GM12878 (cell line): ENCODE data around the gene PPP1R12A. TPM values are rescaled to one million over a fixed set of nuclear protein-coding genes. Genes with fewer than 3 reads are reported as not detected.

Experiments used
- ATAC-seq: fragments of 200-7000 bp; cut with Tn5 transposase; 3 replicates; pipeline ENCODE4 v1.9.1; 2020; ENCODE audit warnings: mild to moderate bottlenecking, moderate library complexity
- BruUV-seq: library from RNA; stranded (reverse); fragments of 400-500 nt; replicated peaks from 2 replicates; lab custom pipeline; 2021; lab: Mats Ljungman, UMichigan
- CTCF ChIA-PET: fragments of 300-600 bp; sonication (Branson Sonifier 250); formaldehyde crosslinking; extraction: SDS; loops from one replicate; lab custom pipeline; 2021; ENCODE audit warnings: inconsistent platforms; lab: Yijun Ruan, JAX
- POLR2A ChIA-PET: fragments of 350-600 bp; formaldehyde crosslinking; extraction: SDS; loops from one replicate; lab custom pipeline; 2021; ENCODE audit warnings: inconsistent platforms; lab: Charles Lee
- RAD21 ChIA-PET: fragments of 300-600 bp; sonication (Branson Sonifier 250); formaldehyde crosslinking; loops from one replicate; lab custom pipeline; 2023; ENCODE audit warnings: antibody characterized with exemption; ENCODE audit not compliant: unreplicated experiment; lab: Charles Lee
- SMC1A ChIA-PET: fragments of 300-600 bp; sonication (Branson Sonifier 250); formaldehyde crosslinking; loops from one replicate; lab custom pipeline; 2023; ENCODE audit not compliant: unreplicated experiment, uncharacterized antibody; lab: Charles Lee
- DNase-seq: peaks from one replicate; pipeline ENCODE4 v3.0.0-alpha.2; 2011; ENCODE audit warnings: low read depth, low spot score
- FAIRE-seq: peaks from 3 replicates; lab custom pipeline; 2011; peaks lifted over from hg19 to GRCh38; lab: Jason Lieb, UNC
- H2AFZ ChIP-seq: 2 replicates; pipeline ENCODE4 v1.6.0; 2011; ENCODE audit warnings: low read depth, low read length, control low read depth; ENCODE audit not compliant: control insufficient read depth
- H3K27ac ChIP-seq: 2 replicates; pipeline ENCODE4 v1.5.1; 2011; ENCODE audit warnings: control low read depth; ENCODE audit not compliant: control insufficient read depth, insufficient read depth
- H3K27me3 ChIP-seq, 2 experiments: replicated peaks in 1 of 2; 2 replicates each; pipeline versions ENCODE4 v1.6.0 to v1.6.1; 2011; ENCODE audit warnings: low read length in 1 of 2; ENCODE audit not compliant: control insufficient read depth in 2 of 2, insufficient read depth in 2 of 2
- H3K36me3 ChIP-seq, 2 experiments: 2 replicates each; pipeline ENCODE4 v1.5.1; 2011; ENCODE audit warnings: low read length in 1 of 2; ENCODE audit not compliant: control insufficient read depth in 2 of 2, insufficient read depth in 2 of 2
- H3K4me1 ChIP-seq: 2 replicates; pipeline ENCODE4 v1.6.1; 2011; ENCODE audit warnings: mild to moderate bottlenecking, low read length, moderate library complexity, mixed read lengths; ENCODE audit not compliant: control insufficient read depth, insufficient read depth
- H3K4me2 ChIP-seq: 2 replicates; pipeline ENCODE4 v1.6.0; 2011; ENCODE audit warnings: control low read depth; ENCODE audit not compliant: control insufficient read depth, insufficient read depth
- H3K4me3 ChIP-seq: fragments of 200-600 bp; sonication (generic); 2 replicates; pipeline ENCODE4 v1.5.1; 2016
- H3K79me2 ChIP-seq: 2 replicates; pipeline ENCODE4 v1.6.0; 2011; ENCODE audit warnings: low read length; ENCODE audit not compliant: control insufficient read depth, insufficient read depth
- H3K9ac ChIP-seq: 2 replicates; pipeline ENCODE4 v1.8.0; 2011; ENCODE audit warnings: low read length, control low read depth, mixed read lengths; ENCODE audit not compliant: control insufficient read depth, insufficient read depth
- H3K9me3 ChIP-seq: replicated peaks from 3 replicates; pipeline ENCODE4 v1.5.1; 2011; ENCODE audit warnings: mild to moderate bottlenecking, low read length; ENCODE audit not compliant: control insufficient read depth, insufficient read depth
- H4K20me1 ChIP-seq: 2 replicates; pipeline ENCODE4 v1.6.0; 2011; ENCODE audit not compliant: control insufficient read depth, insufficient read depth
- ELK1 ChIP-seq: IDR thresholded peaks from 2 replicates; pipeline ENCODE4 v1.6.1; 2012; ENCODE audit warnings: low read depth, low read length, improper control_type of control experiment
- HDAC6 ChIP-seq: fragments of 200-600 bp; sonication (generic); IDR thresholded peaks from one replicate; pipeline ENCODE4 v1.8.0; 2017; ENCODE audit warnings: antibody characterized with exemption; ENCODE audit not compliant: unreplicated experiment
- MLLT1 ChIP-seq: fragments of 450-650 bp; IDR thresholded peaks from 2 replicates; pipeline ENCODE4 v1.6.1; 2016; ENCODE audit warnings: mild to moderate bottlenecking
- NFIC ChIP-seq: IDR thresholded peaks from 2 replicates; pipeline ENCODE4 v1.6.1; 2012; ENCODE audit warnings: low read depth, mild to moderate bottlenecking, inconsistent platforms, low read length, moderate library complexity
- NFYA ChIP-seq: IDR thresholded peaks from 2 replicates; pipeline ENCODE4 v1.6.1; 2011; ENCODE audit warnings: low read depth, mild to moderate bottlenecking, low read length, improper control_type of control experiment, borderline replicate concordance
- NR2C1 ChIP-seq: fragments of 450-650 bp; IDR thresholded peaks from 2 replicates; pipeline ENCODE4 v1.6.1; 2017; ENCODE audit warnings: antibody characterized with exemption, mild to moderate bottlenecking, moderate library complexity
- PBX3 ChIP-seq: IDR thresholded peaks from 2 replicates; pipeline ENCODE4 v1.6.1; 2011; ENCODE audit warnings: mild to moderate bottlenecking, low read depth, low read length, moderate library complexity; ENCODE audit not compliant: insufficient replicate concordance
- PML ChIP-seq: IDR thresholded peaks from 2 replicates; pipeline ENCODE4 v1.6.1; 2012; ENCODE audit warnings: low read length, inconsistent platforms
- POU2F2 ChIP-seq: IDR thresholded peaks from 3 replicates; pipeline ENCODE4 v1.6.1; 2011; ENCODE audit warnings: low read depth, mild to moderate bottlenecking, low read length, borderline replicate concordance
- SIX5 ChIP-seq: IDR thresholded peaks from 2 replicates; pipeline ENCODE4 v1.6.1; 2011; ENCODE audit warnings: mild to moderate bottlenecking, low read depth, low read length, moderate library complexity; ENCODE audit not compliant: severe bottlenecking
- SKIL ChIP-seq: fragments of 450-650 bp; IDR thresholded peaks from 2 replicates; pipeline ENCODE4 v1.6.1; 2017; ENCODE audit warnings: mild to moderate bottlenecking, low read depth, inconsistent platforms; ENCODE audit not compliant: poor library complexity, severe bottlenecking
- SP1 ChIP-seq: IDR thresholded peaks from one replicate; pipeline ENCODE4 v1.6.1; 2011; ENCODE audit warnings: low read depth, low read length
- SRF ChIP-seq, 2 experiments: IDR thresholded peaks; 2 replicates each; pipeline ENCODE4 v1.6.1; 2011; ENCODE audit warnings: low read depth in 2 of 2, low read length in 2 of 2, mild to moderate bottlenecking in 1 of 2, moderate library complexity in 1 of 2
- SUZ12 ChIP-seq: fragments of 200-600 bp; sonication (generic); IDR thresholded peaks from one replicate; pipeline ENCODE4 v1.6.1; 2018; ENCODE audit warnings: antibody characterized with exemption, mild to moderate bottlenecking; ENCODE audit not compliant: unreplicated experiment
- WGBS: methylation state at CpG from one replicate; pipeline ENCODE4 v1.1.6; 2016; ENCODE audit warnings: low lambda C conversion rate; ENCODE audit not compliant: insufficient replicate concordance, insufficient coverage; ENCODE audit errors: missing lambda C conversion rate; 5-methylcytosine and 5-hydroxymethylcytosine counted together
- in situ Hi-C: fragments of 300-500 bp; cut with MboI; formaldehyde crosslinking; loops from 9 replicates; pipeline ENCODE4 v1.14.3; 2018; ENCODE audit warnings: mixed read lengths
- intact Hi-C: fragments of 100-400 bp; cut with micrococcal nuclease; formaldehyde crosslinking; loops from one replicate; pipeline ENCODE4 v1.14.2; 2022; ENCODE audit not compliant: unreplicated experiment
- polyA plus RNA-seq, 11 experiments: library from polyadenylated mRNA; depleted of rRNA in 4 of 11; unstranded in 6 of 11; stranded (reverse) in 5 of 11; fragments of >200 nt; fragmentation: Nextera tagmentation in 4 of 11; fragmentation: Illumina TruSeq in 1 of 11; extraction: Ambion mirVana in 4 of 11; extraction: Trizol in 1 of 11; gene quantifications; 1 replicate in 1 of 11; 2 replicates in 10 of 11; pipeline versions ENCODE4 v1.2.1 to v1.2.3, GENCODE V29; 2011 to 2016; ENCODE audit warnings: inconsistent platforms in 2 of 11, missing spikeins in 2 of 11, low read depth in 1 of 11
- total RNA-seq, 4 experiments: library from RNA; depleted of rRNA in 3 of 4; stranded (reverse); fragments of >200 nt in 3 of 4; fragmentation: Illumina TruSeq in 1 of 4; extraction: Trizol in 1 of 4; gene quantifications; 2 replicates each; pipeline versions ENCODE4 v1.2.1 to v1.2.3, GENCODE V29; 2013 to 2021

Gene PPP1R12A
- total and polyA plus RNA-seq, 10 of the 15 experiments (the other 5 are each of a cell fraction or from before 2014, with no cell fraction given), result 22.8 to 134 (median 51.4) TPM

- intact Hi-C loops, result no loop called here
- no peak overlapping the region for H3K4me3 ChIP-seq
Observed at GRCh38 chr12:79877246-79877645, 57.7 kb downstream of the PPP1R12A start.

More at GRCh38 chr12:79877246-79877645, 57.7 kb downstream of the PPP1R12A start:
- SMC1A ChIA-PET, result interaction anchor here (1.1 kb wide), 1 partner anchor 9 kb away, joined by 3 read pairs; no protein-coding TSS in a partner anchor
- TF ChIP-seq SP1 (no peak), NFIC (no peak), ELK1 (no peak), NFYA (no peak), PML (no peak), SIX5 (no peak), SKIL (no peak), PBX3 (no peak), MLLT1 (no peak), SRF (IDR thresholded peaks at IDR 0.05; ENCODE audit: low read depth in 2 of 2, low read length in 2 of 2) (no peak), SUZ12 (no peak), NR2C1 (no peak), HDAC6 (no peak), POU2F2 (no peak)
- DNase-seq (no peak), ATAC-seq (no peak), FAIRE-seq (no peak)
- 94% methylated on average over 8 of the region's 8 CpGs for WGBS
- POLR2A ChIA-PET, result no interaction called here
- H3K9ac ChIP-seq, result no peak overlapping the region
- peaks cover 34% of the 10 kb centered on the region for H3K79me2 ChIP-seq
- no peak overlapping the region for H3K27ac ChIP-seq
- CTCF ChIA-PET, result interaction anchor here (0.7 kb wide), 1 partner anchor 13 kb away, joined by 3 read pairs; no protein-coding TSS in a partner anchor
- in situ Hi-C loops, result no loop called here
- no peaks in the 10 kb centered on the region for H3K4me1 ChIP-seq
- no peak overlapping the region for H3K4me2 ChIP-seq
- BruUV-seq, result no TSS peak
- RAD21 ChIA-PET, result interaction anchor here (1.6 kb wide), 1 partner anchor 9 kb away, joined by 3 read pairs; no protein-coding TSS in a partner anchor
- no peaks in the 10 kb centered on the region; a peak in 2 of 4 replicates for H3K36me3 ChIP-seq
- no peaks in the 10 kb centered on the region for H3K27me3 ChIP-seq
- H3K9me3 ChIP-seq, result no peaks in the 10 kb centered on the region; the same call in 1 of the 3 replicates
- H4K20me1 ChIP-seq, result no peaks in the 10 kb centered on the region
- no peak overlapping the region for H2AFZ ChIP-seq
